Stimulated activated CD4-positive, alpha-beta T cell treated with anti-CD3 and anti-CD28 coated beads, Interleukin-1b, Interleukin-23, amount 100 ng/mL, for 24 hours (primary cell): ENCODE data around the gene TUBG2.

Experiments used
- DNase-seq, 4 experiments: peaks; one replicate each; pipeline ENCODE4 v3.0.0-alpha.2; 2020; ENCODE audit warnings: low read depth in 4 of 4, low spot score in 1 of 4

TUBG2 gene

DNA sequence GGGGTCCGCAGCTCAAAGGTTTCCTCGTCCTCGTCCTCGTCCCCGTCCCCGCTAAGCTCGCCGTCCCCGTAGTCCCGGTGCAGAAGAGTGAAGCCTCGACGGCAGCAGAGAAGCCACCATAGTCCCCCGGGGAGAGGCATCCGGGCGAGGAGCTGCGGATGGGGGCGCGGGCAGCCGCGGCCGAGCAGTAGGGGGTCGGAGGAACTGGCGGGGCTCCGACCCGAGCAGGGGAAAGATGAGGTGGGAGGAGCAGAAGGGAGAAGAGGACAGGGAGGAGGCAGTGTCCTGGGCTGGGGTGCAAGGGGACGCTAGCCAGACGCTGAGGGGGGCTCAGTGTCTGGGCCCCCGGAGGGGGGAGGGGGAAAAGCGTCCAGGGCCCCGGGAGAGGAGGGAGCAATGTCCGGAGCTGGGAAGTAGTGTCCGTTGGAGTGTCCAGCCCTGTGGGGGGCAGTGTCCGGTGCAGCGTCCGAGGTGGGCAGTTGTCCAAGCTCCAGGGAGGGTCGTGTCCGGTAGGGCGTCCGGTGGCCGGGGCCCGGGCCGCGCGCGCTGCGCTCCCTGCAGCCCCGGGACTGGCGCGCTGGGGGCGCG is 17.4 kb downstream of the TUBG2 start, which contains the start of gene PLEKHH3:
PLEKHH3 (minus strand) TSS at position 571 of the 588 bp plus-strand sequence; CDS start at position 140, 431 bp downstream.
- no peak for DNase-seq

DNA sequence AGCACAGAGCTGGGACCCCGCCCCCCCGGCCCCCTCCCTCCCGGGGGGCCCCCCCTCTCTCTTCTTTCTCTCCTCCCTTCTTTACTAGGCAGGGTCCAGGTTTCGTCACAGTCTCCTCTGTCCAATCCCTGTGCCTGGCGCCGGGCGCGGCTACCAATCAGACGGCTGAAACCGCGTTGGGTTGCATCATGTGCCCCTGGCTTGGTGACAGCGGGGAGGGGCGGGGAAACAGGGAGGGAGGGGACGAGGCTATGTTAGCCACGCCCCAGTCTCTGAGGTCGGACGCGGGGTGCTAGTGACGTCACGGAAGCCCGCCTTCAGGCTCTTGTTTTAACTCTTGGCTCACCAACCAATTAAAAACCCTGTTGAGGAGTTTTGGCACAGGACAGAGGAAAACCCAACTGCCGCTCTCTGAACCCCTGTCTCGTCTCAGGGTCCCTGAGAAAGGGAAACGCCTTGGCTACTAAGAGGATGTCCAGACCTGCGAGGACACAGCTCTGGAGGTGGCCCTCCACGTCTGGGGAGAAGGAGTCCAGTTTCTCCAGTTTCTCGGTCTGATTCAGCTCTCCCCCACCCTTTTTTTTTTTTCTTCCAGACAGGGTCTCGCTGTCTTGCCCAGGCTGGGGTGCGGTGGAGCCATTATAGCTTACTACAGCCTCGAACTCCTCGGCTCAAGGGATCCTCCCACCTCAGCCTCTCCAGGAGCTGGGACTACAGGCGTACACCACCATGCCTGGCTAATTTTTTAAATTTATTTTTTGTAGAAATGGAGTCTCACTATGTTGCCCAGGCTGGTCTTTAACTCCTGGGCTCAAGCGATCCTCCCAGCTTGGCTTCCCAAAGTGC is 18.2 kb downstream of the TUBG2 start:
- DNase-seq, result peak; percentile 96 to 99 (median 98)

DNA sequence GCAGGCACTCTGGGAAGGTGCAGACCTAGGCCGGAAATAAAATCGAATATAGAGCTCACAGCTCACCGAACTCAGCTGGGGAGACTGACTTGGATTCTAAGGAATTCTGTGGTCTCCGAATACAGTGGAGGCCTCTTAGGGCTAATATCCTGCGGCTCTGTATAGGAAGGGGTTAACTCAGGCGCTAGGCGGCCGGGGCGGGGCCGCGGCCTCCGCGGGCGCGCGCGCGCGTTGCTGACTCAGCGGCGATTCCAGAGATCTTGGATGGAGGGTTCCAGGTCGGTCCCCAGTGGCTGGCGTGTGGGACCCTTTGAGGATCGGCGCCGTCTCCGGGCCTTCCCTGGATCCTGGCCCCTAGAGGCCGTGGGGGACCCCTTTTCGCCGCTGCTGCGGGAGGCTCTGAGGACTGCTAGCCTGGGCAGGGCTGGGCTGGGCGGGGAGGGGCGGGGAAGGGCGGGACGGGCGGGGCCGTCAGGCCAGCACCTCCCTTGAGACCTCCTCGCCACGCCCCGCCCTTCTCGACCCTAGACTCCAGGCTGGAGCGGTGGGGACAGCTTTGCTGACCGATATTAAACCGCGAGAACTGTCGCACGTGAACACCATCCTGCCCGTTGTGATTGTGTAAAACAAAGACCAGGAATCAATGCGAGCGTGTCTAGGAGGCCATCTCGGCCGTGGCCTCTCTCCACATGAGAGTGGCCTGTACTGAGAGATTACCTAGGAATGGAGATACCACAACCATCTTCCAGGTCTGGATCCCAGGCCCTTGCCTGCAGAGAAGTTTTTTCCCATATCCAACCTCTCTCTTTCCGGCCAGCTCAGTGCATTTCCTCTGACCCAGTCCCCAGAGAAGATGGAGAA is 19.1 kb downstream of the TUBG2 start:
- DNase-seq, result peak; percentile 51 to 72 (median 62)

DNA sequence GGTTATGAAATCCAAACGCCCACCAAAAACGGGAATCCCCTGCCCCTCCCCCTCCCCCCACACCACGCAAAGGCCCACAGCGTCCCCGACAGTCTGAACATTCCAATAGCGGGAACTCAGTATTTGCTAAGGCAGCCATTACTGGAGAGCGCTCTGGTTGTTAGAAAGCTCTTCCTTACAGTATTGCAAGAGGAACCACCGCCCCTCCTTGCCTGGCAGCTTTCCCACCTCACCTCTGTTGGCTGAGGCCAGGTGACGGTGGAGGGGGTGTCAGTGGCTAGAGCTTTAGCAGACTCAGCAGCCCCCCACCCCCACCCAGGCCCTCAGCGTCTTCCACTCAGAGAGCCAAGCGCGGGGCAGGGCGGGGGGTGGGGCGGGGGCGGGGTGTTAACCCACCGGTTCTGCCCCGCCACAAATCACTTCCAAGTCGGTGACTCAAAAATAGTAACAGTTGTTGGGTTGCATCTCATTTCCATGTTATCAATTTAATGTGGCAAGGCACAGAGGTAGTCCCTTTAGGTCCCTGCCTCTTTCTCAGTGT is 19.9 kb downstream of the TUBG2 start:
- DNase-seq, result no peak

DNA sequence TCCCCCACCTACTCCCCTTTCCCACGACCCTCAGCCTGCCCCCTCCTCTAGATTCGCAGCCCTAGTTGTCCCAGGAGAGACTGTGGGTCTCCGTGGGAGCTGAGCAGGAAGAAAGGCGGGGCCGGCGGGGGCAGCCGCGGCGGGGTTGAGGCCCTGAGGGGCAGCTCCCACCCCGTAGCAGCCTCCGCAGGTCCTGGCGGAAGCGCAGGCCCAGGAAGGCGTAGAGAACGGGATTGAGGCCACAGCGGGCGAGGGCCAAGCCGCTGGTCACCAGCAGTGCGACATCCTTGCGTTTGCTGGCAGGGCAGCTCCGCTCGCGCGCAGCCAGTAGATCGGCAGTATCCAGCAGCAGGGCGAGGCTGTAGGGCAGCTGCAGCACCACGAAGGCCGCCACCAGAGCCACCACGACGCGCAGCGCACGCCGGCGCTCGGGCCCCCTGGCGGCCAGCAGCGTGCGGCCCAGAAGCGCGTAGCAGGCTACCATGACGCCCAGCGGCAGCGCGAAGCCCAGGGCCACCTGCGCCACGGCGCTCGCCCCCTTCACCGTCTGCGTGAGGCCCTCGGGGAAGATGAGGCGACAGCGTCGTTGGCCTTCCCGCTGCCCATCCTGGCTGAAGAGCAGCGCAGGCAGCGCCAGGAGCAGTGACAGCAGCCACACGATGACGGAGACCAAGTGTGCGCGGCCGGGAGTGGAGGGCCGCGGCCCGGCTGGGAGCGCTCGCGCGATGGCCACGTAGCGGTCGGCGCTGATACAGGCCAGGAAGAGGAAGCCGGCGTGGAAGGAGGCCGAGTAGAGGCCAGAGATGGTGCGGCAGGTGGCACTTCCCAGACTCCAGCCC is 20.6 kb downstream of the TUBG2 start:
- peak in 2 of 4 experiments; percentile 47 to 54 for DNase-seq

DNA sequence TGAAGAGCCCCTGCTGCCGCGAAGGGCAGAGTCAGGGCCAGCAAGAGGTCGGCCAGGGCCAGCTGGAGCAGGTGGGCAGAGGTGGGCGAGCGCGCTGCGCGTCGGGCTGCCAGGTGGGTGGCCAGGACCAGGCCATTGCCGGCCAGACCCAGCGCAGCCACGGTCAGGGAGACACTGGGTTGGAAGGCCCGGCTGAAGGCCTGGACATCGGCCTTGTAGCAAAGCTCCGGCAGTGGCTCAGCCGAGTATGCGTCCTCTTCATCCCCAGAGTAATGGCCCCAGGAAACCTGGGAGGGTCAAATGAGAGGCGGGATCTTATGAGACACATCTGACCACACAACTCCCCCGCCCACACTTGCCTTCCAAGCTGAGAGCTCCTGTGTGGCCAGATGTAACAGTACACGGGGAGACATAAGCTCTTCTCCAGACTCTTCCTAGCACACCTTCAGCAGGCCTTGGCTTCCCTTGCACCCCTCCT is 21.3 kb downstream of the TUBG2 start:
- no peak for DNase-seq

DNA sequence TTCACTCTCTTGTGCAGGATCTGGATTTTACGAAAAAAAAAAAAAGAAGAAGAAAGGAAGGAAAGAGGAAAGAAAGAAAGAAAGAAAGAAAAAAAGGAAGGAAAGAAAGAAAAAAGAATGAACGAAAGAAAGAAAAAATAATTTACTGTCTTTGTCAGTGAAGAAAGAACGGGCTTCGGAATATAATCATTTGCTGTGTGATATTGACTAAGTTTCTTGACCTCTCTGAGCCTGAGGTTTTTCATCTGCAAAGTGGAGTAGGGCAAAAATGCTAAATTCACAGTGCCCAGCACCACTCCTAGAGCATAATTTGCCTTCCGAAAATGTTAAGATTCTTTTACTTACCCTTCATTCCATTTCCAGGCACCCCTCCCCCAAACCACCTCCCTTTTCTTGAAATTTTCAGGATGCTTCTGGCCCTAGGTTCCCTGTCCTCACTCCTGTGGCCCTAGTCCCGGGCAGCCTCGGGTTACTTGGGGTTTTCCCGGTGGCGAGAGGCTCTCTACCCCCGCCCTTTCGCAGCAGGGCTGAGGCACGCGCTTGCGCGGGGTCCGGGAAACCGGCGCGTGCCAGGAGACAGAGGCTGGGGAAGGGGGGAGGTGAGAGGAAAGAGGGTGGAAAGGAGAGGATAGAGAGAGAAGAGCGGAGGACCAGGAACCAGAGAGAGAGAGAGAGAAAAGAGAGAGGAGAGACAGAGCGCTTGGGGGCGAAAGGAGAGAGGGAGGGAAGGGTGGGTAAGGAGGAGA is 23.1 kb downstream of the TUBG2 start, which contains the start of gene CNTNAP1:
CNTNAP1 (plus strand) TSS at position 556 of the 746 bp plus-strand sequence. CDS start 299 bp downstream, outside the sequence.
- DNase-seq, result no peak

DNA sequence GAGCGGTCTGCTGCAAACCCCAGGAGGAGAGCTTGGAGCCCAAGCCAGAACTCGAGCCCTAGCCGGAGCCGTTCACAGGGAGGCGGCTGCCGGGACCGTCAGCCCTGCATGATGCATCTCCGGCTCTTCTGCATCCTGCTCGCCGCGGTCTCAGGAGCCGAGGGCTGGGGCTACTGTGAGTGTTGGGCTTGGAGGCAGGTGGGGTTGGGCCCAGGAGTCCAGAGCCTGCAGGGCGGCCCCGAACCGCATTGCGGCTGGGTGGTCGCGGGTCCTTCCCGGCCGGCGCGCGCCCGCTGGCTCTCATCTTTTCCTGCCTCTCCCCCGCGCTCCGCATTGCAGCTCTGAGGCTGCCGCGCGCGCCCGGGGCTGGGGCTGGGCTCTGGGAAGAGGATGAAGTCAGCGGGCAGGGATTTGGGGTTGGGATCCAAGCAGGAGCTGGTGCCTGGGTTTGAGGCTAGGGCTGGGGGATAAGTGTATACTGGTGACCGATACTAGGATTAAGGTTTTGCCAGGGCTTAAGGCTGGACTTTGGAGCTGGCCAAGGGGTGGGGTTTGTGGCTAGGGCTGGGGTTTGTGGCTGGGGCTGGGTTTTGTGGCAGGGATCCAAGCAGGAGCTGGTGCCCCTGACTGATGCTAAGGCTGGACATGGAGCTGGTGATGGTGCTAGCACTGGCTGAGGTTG is 23.8 kb downstream of the TUBG2 start:
- DNase-seq, result no peak

DNA sequence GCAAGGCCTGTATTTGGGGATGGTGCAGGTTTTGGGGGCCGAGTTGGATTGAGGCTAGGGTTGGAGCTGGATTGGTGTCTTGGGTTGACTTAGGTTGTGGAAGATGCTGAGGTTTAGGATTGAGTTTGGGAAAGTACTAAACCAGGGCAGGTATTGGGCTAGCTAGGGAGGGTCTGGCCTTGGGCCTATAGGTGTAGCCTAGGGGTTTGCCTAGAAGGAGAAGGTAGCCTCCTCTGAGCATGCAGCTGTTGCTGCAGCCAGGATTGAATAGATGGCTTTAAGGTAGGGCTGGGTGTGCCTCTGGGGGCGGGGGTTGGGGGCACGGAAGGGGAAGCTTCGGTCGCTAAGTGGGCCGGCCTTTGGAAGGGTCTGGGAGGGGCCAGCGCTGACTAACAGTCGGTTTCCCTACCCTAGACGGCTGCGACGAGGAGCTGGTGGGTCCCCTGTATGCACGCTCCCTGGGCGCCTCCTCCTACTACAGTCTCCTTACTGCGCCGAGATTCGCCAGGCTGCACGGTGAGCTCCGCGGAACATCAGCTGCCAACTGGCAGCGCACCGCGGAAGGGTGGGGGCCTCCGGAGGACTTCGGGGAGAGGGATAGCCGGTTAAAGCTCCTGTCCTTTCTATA is 24.4 kb downstream of the TUBG2 start:
- no peak for DNase-seq

DNA sequence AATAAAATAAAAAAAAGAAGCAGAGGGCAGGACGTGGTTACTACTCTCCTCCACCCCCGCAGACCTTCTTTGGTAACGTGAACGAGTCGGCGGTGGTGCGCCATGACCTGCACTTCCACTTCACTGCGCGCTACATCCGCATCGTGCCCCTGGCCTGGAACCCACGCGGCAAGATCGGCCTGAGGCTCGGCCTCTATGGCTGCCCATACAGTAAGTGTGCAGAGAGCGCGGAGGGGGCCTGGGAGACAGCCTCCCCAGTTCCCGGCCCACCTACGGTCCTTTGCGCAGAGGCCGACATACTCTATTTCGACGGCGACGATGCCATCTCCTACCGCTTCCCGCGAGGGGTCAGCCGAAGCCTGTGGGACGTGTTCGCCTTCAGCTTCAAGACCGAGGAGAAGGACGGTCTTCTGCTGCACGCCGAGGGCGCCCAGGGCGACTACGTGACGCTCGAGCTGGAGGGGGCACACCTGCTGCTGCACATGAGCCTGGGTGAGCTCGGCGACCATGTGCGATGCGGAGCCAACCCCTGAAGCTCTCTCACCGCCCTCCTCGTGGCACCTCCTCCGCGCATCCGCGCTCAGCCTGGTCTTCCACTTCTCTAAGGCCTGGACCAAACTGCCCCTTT is 26.0 kb downstream of the TUBG2 start:
- no peak for DNase-seq

DNA sequence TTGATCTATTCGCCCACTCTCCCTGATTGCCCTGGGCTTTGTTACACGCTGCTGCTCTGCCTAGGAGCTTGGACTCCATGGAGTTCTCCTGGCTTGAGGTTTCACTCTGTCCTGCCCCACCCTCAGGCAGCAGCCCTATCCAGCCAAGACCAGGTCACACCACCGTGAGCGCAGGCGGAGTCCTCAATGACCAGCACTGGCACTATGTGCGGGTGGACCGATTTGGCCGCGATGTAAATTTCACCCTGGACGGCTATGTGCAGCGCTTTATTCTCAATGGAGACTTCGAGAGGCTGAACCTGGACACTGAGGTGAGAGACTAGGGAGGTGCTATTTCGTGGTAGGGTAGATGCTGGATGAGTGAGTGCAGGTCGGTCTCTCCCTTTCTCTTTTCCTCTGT is 26.7 kb downstream of the TUBG2 start:
- no peak for DNase-seq

DNA sequence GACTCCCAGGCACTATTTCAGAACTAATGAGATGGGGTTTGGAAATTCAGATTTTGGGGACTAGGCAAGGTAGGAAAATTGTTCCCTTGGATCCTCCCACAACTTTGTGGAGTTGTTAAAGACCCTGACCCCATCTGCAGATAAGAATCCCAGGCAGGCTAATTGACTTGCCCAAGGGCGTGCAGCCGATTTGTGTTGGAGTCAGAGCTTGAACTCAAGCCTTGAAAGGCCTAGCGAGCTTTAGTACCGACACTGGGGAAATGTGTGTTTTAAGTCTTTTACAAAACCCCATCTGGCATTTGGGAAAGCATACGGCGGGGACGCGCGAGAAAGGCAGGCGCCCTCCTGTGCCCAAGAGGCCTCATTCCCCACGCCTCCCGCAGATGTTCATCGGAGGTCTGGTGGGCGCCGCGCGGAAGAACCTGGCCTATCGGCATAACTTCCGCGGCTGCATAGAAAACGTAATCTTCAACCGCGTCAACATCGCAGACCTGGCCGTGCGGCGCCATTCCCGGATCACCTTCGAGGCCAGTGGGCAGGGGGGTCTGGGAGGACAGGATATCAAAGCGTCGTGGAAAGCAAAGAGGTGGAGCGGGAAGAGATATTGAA is 27.5 kb downstream of the TUBG2 start:
- DNase-seq, result no peak

DNA sequence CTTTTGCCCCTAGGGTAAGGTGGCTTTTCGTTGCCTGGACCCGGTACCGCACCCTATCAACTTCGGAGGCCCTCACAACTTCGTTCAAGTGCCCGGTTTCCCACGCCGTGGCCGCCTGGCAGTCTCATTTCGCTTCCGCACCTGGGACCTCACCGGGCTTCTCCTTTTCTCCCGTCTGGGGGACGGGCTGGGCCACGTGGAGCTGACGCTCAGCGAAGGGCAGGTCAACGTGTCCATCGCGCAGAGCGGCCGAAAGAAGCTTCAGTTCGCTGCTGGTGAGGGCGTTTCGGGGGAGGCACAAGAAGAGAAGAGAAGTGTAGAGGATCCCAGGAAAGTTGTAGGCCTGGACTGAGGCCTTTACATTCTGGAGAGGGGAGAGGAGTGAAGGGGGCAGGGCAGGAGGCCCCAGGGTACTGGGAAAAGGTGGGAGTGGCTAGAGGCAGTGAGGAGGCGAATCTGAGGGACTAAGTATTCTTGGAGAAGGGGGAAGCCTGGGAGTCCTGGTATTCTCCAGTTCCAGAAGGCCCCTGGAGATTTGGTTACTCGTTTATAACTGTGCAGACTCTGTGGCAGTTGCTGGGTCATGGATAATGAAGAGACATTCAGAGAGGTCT is 28.7 kb downstream of the TUBG2 start:
- DNase-seq, result no peak

DNA sequence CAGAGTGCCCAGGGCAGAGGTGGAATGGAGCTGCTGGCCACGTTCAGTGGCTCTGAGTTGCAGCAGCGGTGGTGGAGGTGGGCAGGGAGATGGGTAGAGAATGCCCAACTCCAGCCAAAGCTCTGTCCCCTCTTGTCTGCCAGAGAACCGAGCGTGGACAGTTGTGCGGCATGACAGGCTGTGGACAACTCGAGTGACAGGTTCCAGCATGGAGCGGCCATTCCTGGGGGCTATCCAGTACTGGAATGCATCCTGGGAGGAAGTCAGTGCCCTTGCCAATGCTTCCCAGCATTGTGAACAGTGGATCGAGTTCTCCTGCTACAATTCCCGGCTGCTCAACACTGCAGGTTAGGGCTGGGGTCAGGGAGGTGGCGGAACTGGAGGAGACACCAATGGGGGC is 31.5 kb downstream of the TUBG2 start:
- no peak for DNase-seq

DNA sequence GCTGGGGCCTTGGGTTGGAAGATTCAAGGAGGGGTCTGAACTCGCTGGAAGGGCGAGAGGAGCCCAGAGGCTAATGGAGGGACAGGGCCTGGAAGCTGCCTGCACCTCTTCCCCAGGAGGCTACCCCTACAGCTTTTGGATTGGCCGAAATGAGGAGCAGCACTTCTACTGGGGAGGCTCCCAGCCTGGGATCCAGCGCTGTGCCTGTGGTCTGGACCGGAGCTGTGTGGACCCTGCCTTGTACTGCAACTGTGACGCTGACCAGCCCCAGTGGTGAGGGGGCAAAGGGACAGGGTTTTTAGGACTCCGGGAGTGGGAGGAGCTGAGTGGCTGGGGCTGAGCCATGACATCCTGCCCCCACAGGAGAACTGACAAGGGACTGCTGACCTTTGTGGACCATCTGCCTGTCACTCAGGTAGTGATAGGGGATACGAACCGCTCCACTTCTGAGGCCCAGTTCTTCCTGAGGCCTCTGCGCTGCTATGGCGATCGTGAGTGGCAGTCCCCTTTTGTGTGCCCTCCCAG is 32.0 kb downstream of the TUBG2 start:
- DNase-seq, result no peak

DNA sequence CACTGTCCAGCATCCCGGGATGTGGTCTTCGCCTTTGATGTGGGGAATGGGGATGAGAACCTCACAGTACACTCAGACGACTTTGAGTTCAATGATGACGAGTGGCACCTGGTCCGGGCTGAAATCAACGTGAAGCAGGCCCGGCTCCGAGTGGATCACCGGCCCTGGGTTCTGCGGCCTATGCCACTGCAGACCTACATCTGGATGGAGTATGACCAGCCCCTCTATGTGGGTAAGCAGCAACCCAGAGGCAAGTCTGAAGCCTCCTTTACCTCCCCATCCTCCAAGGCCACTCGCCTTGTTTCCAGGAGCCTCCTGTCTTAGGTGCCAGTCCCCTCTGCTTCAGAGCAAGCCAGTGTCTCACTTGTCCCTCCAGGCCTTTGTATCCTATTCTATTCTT is 33.4 kb downstream of the TUBG2 start:
- DNase-seq, result no peak

DNA sequence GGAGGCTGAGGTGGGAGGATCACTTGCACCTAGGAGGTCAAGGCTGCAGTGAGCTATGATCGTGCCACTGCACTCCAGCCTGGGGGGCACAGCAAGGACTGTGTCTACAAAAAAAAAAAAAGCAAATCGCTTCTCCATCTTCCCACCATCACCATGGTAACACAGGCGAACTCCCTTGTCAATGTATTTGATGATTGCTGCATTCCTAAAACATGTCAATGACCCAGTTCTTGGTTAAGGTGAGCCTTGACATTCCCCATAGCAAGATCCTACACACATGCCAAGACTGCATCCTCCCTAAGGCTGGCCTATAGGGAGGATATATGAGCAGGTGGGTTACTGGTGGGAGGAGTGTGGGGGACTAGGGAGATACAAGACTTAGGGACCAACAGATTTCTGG is 35.4 kb downstream of the TUBG2 start:
- no peak for DNase-seq
